ENCODE results near the gene EIF4EBP3. TPM values are rescaled to one million over a fixed set of nuclear protein-coding genes. Genes with fewer than 3 reads are reported as not detected.
"Not testable (repeated sequence)": the region's sequence is repeated elsewhere in the genome, so short reads cannot be mapped to it uniquely, and the experiment has no call there.

The EIF4EBP3 gene
- total RNA-seq, 1 experiment from 2014 or later = 8.4 TPM

- H3K4me3 Mint-ChIP-seq; DNase-seq (ENCODE audit: low spot score); H3K27ac Mint-ChIP-seq; H3K4me1 Mint-ChIP-seq; ATAC-seq; H3K36me3 Mint-ChIP-seq; POLR2A ChIA-PET: not testable (repeated sequence)
- Mint-ChIP-seq H3K9me3 (peaks cover 11% of the 10 kb centered on the region), H3K27me3 (ENCODE audit: low read depth) (peaks cover 23% of the 10 kb centered on the region)
- peak; percentile 81 for TF ChIP-seq HMGA2 (CRISPR knock-in tag; IDR thresholded peaks at IDR 0.05)
- CTCF ChIA-PET = interaction anchor here (0.6 kb wide), 1 partner anchor 56 kb away, joined by 3 read pairs; no protein-coding TSS in a partner anchor
Observed at GRCh38 chr5:140579188-140579747, 31.8 kb downstream of the EIF4EBP3 start.

- Mint-ChIP-seq H3K27me3 (ENCODE audit: low read depth) (peaks cover 20% of the 10 kb centered on the region), H3K36me3 (no peaks in the 10 kb centered on the region), H3K27ac (no peak overlapping the region), H3K9me3 (peaks cover 11% of the 10 kb centered on the region), H3K4me3 (no peak overlapping the region), H3K4me1 (no peaks in the 10 kb centered on the region)
- ATAC-seq (no peak), DNase-seq (ENCODE audit: low spot score) (no peak)
- ChIA-PET POLR2A (interaction anchor here (0.6 kb wide), 2 partner anchors 60 to 602 kb away, joined by 4 to 5 read pairs; partner anchors contain the start of gene IK), CTCF (no interaction called here)
- TF ChIP-seq ZNF423 (CRISPR knock-in tag; IDR thresholded peaks at IDR 0.05) (no peak), E2F5 (CRISPR knock-in tag; IDR thresholded peaks at IDR 0.05) (no peak), TP53 (CRISPR knock-in tag; IDR thresholded peaks at IDR 0.05) (no peak), PRDM15 (CRISPR knock-in tag; IDR thresholded peaks at IDR 0.05) (no peak), RELA (CRISPR knock-in tag; IDR thresholded peaks at IDR 0.05; ENCODE audit: borderline replicate concordance) (no peak), ATF1 (CRISPR knock-in tag; IDR thresholded peaks at IDR 0.05) (no peak), ZNF138 (CRISPR knock-in tag; conservative IDR thresholded peaks at IDR 0.05) (no peak), FOXP1 (CRISPR knock-in tag; IDR thresholded peaks at IDR 0.05; ENCODE audit: borderline replicate concordance) (no peak), ZNF532 (CRISPR knock-in tag; IDR thresholded peaks at IDR 0.05; ENCODE audit: borderline replicate concordance) (no peak), RORB (CRISPR knock-in tag; IDR thresholded peaks at IDR 0.05) (no peak)
- TF ChIP-seq, protein P1, sequence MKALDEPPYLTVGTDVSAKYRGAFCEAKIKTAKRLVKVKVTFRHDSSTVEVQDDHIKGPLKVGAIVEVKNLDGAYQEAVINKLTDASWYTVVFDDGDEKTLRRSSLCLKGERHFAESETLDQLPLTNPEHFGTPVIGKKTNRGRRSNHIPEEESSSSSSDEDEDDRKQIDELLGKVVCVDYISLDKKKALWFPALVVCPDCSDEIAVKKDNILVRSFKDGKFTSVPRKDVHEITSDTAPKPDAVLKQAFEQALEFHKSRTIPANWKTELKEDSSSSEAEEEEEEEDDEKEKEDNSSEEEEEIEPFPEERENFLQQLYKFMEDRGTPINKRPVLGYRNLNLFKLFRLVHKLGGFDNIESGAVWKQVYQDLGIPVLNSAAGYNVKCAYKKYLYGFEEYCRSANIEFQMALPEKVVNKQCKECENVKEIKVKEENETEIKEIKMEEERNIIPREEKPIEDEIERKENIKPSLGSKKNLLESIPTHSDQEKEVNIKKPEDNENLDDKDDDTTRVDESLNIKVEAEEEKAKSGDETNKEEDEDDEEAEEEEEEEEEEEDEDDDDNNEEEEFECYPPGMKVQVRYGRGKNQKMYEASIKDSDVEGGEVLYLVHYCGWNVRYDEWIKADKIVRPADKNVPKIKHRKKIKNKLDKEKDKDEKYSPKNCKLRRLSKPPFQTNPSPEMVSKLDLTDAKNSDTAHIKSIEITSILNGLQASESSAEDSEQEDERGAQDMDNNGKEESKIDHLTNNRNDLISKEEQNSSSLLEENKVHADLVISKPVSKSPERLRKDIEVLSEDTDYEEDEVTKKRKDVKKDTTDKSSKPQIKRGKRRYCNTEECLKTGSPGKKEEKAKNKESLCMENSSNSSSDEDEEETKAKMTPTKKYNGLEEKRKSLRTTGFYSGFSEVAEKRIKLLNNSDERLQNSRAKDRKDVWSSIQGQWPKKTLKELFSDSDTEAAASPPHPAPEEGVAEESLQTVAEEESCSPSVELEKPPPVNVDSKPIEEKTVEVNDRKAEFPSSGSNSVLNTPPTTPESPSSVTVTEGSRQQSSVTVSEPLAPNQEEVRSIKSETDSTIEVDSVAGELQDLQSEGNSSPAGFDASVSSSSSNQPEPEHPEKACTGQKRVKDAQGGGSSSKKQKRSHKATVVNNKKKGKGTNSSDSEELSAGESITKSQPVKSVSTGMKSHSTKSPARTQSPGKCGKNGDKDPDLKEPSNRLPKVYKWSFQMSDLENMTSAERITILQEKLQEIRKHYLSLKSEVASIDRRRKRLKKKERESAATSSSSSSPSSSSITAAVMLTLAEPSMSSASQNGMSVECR (CRISPR knock-in tag; IDR thresholded peaks at IDR 0.05; ENCODE audit: borderline replicate concordance) = no peak
- TF ChIP-seq, protein P2, sequence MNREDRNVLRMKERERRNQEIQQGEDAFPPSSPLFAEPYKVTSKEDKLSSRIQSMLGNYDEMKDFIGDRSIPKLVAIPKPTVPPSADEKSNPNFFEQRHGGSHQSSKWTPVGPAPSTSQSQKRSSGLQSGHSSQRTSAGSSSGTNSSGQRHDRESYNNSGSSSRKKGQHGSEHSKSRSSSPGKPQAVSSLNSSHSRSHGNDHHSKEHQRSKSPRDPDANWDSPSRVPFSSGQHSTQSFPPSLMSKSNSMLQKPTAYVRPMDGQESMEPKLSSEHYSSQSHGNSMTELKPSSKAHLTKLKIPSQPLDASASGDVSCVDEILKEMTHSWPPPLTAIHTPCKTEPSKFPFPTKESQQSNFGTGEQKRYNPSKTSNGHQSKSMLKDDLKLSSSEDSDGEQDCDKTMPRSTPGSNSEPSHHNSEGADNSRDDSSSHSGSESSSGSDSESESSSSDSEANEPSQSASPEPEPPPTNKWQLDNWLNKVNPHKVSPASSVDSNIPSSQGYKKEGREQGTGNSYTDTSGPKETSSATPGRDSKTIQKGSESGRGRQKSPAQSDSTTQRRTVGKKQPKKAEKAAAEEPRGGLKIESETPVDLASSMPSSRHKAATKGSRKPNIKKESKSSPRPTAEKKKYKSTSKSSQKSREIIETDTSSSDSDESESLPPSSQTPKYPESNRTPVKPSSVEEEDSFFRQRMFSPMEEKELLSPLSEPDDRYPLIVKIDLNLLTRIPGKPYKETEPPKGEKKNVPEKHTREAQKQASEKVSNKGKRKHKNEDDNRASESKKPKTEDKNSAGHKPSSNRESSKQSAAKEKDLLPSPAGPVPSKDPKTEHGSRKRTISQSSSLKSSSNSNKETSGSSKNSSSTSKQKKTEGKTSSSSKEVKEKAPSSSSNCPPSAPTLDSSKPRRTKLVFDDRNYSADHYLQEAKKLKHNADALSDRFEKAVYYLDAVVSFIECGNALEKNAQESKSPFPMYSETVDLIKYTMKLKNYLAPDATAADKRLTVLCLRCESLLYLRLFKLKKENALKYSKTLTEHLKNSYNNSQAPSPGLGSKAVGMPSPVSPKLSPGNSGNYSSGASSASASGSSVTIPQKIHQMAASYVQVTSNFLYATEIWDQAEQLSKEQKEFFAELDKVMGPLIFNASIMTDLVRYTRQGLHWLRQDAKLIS (CRISPR knock-in tag; IDR thresholded peaks at IDR 0.05; ENCODE audit: borderline replicate concordance) = no peak
- TF ChIP-seq, protein P3, sequence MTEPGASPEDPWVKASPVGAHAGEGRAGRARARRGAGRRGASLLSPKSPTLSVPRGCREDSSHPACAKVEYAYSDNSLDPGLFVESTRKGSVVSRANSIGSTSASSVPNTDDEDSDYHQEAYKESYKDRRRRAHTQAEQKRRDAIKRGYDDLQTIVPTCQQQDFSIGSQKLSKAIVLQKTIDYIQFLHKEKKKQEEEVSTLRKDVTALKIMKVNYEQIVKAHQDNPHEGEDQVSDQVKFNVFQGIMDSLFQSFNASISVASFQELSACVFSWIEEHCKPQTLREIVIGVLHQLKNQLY (CRISPR knock-in tag; IDR thresholded peaks at IDR 0.05) = no peak
Observed at GRCh38 chr5:140587495-140587894, 40.0 kb downstream of the EIF4EBP3 start.
